GM21390 (cell line): Measurements from ENCODE around the gene ZNF764.
"Not testable (repeated sequence)": the region's sequence is repeated elsewhere in the genome, so short reads cannot be mapped to it uniquely, and the experiment has no call there.

ENCODE experiments used
- ATAC-seq: cut with Tn5 transposase; IDR thresholded peaks from one replicate; pipeline ENCODE4 v1.9.1; 2021; ENCODE audit not compliant: unreplicated experiment

The ZNF764 gene

GRCh38 chr16:30528799-30529457, 29.2 kb downstream of the ZNF764 start:
- ATAC-seq = no peak

- ATAC-seq = peak; percentile 11
Observed at GRCh38 chr16:30527635-30528178, 30.5 kb downstream of the ZNF764 start.

DNA sequence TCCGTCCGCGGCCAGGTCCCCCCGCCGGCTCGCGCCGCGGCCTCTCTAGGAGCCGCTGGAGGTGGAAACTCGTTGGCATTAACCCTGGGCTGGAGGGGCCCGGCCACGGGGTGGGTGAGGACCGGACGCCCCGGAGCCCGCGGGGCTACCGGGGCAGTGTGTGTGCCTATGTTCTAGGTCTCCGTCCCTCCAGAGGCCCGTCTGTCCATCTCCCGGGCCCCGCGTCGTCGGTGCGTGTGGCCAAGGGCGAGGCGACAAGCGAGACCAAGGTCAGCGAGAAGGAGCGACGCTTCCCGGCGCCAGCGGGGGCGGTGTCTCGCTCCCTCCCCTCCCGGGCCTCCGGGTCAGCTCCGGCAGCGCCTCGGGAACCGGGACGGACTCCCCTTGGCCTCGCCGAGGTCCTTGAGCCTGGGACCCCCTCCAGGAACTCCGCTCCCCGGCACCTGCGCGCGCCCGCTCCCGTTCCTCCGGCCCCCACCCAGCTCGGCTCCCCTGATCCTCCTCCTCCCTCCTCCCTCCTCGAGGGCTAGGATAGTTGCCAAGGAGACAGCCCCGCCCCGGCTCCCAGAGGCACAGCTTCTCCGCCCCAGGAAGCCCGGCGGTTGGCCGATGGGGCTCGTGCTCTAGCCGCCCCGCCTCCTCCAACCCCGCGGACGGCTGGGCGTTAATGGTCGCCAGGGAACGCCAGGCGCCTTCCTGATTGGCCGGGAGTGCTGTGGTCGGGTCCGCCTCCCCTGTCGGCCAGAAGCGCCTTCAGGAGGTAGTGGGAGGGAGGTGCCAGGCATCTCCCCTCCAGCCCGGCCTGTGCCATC, 31.1 kb downstream of the ZNF764 start:
- peak; percentile 76 for ATAC-seq

GRCh38 chr16:30526137-30526822, 31.9 kb downstream of the ZNF764 start, which contains the start of gene ZNF768:
ZNF768 (minus strand) TSS chr16:30526566; CDS start chr16:30526413, 153 bp downstream.
- ATAC-seq = peak; percentile 20

DNA sequence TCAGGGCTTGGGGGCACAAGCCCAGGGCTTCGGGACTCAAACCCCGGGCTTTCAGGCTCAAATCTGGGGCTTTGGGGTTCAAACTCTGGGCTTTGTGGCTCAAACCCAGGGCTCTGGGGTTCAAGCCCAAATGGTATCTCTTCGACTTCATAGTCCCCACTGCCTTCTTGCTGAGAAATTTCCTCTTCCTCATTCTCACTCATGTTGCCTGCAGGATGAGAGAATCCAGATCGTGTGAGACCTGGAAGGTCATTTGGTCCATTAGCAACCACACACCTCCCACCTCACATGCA, 32.4 kb downstream of the ZNF764 start:
- no peak for ATAC-seq

DNA sequence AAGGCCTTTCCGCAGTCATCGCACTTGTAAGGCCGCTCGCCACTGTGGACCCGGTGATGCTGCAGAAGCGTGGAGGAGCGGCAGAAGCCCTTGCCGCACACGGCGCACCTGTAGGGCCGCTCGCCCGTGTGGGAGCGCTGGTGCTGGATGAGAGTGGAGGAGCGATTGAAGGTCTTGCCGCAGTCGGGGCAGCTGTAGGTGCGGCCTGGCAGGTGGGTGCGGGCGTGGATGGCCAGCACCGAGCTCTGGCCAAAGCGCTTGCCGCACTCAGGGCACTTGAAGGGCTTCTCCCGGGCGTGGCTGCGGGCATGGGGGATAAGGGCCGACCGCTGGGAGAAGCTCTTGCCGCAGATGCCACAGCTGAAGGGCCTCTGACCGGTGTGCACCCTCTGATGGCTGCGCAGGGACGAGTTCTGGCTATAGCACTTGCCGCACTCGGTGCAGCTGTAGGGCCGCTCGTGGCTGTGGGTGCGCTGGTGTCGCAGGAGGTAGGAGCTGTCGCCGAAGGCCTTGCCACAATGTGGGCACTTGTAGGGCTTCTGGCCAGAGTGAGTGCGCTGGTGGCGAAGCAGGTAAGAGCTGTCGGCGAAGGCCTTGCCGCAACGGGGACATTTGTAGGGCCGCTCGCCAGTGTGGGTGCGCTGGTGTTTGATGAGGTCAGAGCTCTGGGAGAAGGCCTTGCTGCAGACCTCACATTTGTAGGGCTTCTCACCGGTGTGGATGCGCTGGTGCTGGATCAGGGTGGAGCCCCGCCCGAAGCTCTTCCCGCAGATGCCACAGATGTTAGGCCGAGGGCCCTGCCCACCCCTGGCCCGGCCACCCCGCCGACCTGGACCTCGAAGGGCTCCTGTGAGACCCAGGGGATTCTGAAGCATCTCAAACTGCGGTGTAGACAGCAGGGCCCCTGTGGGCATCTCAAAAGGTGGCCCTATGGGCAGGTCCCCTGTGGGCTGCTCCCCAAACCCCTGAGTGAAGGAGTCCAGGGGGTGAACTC, 33.3 kb downstream of the ZNF764 start:
- ATAC-seq = no peak

GRCh38 chr16:30523768-30524574, 34.2 kb downstream of the ZNF764 start:
- ATAC-seq = no peak

DNA sequence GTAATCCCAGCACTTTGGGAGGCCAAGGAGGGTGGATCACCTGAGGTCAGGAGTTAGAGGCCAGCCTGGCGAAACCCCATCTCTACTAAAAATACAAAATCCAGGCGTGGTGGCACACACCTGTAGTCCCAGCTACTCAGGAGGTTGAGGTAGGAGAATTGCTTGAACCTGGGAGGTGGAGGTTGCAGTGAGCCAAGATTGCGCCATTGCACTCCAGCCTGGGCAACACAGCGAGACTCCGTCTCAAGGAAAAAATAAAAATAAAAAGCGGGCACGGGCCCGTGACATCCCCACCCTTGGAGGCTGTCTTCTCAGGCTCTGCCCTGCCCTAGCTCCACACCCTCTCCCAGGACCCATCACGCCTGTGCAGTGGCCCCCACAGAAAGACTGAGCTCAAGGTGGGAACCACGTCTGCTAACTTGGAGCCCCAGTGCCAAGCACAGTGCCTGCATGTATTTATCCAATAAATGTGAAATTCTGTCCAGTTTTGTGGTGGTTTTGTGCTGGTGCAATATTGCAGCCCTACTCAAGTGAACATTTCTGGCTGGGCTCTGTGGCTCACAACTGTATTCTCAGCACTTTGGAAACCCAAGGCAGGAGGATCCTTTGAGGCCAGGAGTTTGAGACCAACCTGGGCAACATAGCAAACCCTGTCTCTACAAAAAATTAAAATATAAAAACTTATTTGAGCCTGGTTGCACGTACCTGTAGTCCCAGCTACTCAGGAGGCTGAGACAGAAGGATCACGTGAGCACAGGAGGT, 35.3 kb downstream of the ZNF764 start:
- ATAC-seq = not testable (repeated sequence)

DNA sequence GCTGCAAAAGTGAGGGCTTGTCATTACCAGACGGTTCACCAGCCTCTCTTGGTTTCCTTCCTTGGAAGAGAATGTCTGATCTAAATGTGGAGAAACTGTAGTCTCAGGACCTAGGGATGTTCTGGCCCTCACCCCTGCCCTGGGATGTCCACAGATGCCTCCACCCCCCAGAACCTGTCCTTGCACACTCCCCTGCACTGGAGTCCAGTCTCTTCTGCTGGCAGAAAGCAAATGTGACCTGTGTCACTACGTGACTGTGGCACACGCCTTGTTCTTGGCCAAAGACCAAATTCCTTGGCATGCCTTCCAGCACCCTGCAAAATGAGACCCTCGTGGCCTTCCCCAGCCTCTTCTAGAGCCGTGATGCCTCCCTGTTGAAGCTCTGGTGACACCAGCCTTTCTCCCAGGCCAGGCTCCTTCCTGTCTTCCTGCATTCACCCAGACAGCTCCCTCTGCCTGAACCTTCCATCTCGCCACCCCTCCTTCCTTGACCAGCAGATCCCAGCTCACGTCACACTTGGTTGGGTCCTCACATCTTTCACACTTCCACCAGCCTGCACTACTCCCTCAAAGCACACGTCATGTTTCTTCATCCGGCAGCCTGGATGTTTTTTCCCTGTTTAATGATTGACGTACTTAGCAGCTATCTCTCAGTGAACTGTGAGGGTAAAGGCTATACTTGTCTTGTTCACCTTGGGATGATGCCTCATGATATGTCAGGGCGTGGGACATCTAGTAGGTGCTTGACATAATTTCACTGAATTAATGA, 36.1 kb downstream of the ZNF764 start:
- ATAC-seq = no peak

DNA sequence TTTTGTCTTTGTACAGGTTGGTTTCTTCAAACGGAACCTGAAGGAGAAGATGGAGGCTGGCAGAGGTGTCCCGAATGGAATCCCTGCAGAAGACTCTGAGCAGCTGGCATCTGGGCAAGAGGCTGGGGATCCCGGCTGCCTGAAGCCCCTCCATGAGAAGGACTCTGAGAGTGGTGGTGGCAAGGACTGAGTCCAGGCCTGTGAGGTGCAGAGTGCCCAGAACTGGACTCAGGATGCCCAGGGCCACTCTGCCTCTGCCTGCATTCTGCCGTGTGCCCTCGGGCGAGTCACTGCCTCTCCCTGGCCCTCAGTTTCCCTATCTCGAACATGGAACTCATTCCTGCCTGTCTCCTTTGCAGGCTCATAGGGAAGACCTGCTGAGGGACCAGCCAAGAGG, 36.7 kb downstream of the ZNF764 start:
- ATAC-seq = no peak

DNA sequence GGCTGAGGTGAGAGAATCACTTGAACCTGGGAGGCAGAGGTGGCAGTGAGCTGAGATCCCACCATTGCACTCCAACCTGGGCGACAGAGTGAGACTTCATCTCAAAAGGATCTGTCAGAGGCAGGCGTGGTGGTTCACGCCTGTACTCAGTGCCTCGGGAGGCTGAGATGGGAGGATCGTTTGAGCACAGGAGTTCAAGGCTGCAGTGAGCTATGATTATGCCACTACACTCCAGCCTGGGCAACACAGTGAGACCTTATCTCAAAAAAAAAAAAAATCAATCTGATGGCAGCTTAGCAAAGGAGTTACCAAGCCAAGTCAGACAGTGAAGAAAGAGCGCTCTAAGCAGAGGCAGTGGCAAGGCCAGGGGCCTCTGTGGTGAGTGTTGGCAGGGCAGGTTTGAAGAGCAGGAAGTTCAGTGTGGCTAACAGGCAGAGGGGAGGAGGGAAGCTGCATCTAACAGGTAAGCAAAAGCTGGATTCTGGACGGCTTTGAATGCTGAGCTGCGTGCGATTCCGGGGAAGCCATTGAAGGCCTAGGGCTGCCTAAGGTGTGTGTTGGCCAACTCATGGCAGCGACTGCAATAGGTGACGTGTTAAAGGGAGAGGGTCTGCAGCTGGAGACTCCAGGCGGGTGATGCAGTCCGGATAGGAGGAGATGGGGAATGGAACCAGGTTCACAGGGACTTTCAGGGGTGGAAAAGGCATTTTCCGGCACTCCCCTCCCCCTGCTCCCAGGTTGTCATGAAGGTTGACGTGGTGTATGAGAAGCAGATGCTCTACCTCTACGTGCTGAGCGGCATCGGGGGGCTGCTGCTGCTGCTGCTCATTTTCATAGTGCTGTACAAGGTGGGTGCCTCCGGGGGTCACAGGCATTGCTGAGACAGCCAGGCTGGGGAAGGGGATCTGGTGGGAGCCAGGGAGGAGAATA, 38.8 kb downstream of the ZNF764 start:
- no peak for ATAC-seq

GRCh38 chr16:30518552-30518951, 39.6 kb downstream of the ZNF764 start:
- ATAC-seq = no peak

DNA sequence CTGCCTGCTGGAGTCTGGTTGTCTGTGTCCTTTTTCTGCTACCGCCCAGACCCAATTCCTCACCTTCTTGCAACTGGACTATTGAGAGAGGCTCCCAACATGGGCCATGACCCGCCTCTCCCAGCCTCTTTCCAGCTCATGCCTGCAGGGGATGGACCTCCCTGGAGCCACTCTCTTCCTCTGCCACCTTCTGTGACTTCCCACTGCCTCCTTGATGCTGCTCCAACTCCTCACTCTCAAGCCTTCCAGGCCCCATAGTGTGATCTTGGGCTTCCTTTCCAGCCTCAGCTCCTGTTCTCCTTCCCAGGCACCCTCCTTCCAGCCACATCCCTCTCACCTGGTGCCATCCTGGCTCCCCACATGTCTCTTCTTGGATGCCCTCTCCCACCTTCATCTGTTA, 42.9 kb downstream of the ZNF764 start:
- ATAC-seq = no peak

GRCh38 chr16:30511509-30511908, 46.7 kb downstream of the ZNF764 start:
- no peak for ATAC-seq

DNA sequence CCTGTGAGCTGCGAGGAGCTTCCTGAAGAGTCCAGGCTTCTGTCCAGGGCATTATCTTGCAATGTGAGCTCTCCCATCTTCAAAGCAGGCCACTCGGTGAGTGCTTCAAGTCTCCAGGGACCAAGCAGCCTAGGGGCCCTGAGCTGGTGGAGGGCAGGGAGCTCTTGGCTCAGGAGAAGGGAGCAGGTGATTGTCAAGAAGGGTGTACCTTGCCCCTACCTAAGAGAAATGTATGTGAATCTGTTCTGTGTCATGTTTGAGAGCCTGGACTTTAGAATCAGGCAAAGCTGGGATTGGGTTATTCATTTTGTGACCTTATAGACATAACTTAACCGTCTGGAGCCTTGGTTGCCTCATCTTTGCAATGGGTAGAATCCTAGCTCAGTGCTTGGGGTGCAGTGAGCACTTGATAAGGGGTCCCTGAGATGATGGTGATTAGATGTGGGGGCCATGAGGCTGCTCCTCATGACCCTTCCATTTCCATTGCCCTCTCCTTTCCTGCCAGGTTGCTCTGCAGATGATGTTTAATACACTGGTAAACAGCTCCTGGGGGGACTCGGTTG, 47.7 kb downstream of the ZNF764 start:
- ATAC-seq = no peak

DNA sequence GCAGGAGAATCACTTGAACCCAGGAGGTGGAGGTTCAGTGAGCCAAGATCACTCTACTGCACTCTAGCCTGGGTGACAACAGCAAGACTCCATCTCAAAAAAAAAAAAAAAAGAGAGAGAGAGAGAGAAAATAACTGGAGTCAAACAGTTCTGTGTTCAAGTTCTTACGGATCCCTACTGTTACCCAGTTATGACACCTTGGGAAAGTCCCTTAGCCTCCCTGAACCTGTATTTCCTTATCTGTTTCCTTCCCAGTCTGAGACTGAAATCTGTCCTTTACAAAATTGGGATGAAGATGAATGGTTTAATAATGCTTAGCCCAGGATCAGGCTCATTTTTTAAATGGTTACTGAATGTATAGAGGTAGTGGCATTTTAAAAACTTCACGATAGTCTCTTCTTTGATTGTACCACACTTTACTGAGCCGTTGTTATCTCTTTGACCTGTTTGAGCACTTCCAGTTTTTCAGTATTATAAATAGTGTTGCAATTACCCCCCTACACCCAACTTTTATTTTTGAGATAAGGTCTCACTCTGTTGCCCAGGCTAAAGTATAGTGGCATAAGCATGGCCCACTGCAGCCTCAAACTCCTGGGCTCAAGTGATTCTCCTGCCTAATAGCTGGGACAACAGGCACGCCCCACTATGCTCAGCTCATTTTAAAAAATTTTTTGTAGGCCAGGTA, 49.0 kb downstream of the ZNF764 start:
- ATAC-seq = no peak
